Caco-2 (cell line): ENCODE measurements around the gene TIMP3. TPM values are rescaled to one million over a fixed set of nuclear protein-coding genes. Genes with fewer than 3 reads are reported as not detected.

Experiments used
- BruUV-seq: library from RNA; stranded (reverse); fragments of 400-500 nt; replicated peaks from 2 replicates; lab custom pipeline; 2021; lab: Mats Ljungman, UMichigan
- CTCF ChIA-PET: fragments of 300-600 bp; sonication (Branson Sonifier 250); formaldehyde crosslinking; loops from one replicate; lab custom pipeline; 2022; ENCODE audit warnings: antibody characterized with exemption; lab: Charles Lee
- POLR2A ChIA-PET: fragments of 300-600 bp; sonication (Branson Sonifier 250); formaldehyde crosslinking; loops from one replicate; lab custom pipeline; 2022; ENCODE audit warnings: antibody characterized with exemption; lab: Charles Lee
- DNase-seq, 2 experiments: peaks; one replicate each; pipeline versions ENCODE4 v3.0.0 to v3.0.0-alpha.2; 2020 to 2022
- H3K27me3 ChIP-seq: replicated peaks from 2 replicates; pipeline ENCODE4 v1.6.0; 2011; ENCODE audit warnings: low read length; ENCODE audit not compliant: control insufficient read depth, insufficient read depth
- H3K36me3 ChIP-seq: 2 replicates; pipeline ENCODE4 v1.5.1; 2011; ENCODE audit warnings: low read length; ENCODE audit not compliant: control insufficient read depth, insufficient read depth
- H3K4me1 ChIP-seq: fragments of 250-450 bp; sonication (Bioruptor Pico); 2 replicates; pipeline ENCODE4 v1.5.1; 2020; ENCODE audit warnings: mild to moderate bottlenecking
- H3K4me3 ChIP-seq: 2 replicates; pipeline ENCODE4 v1.5.1; 2011; ENCODE audit warnings: low read depth, mild to moderate bottlenecking, control low read depth, low read length
- H3K9me3 ChIP-seq: fragments of 250-450 bp; sonication (Bioruptor Pico); 2 replicates; pipeline ENCODE4 v1.5.1; 2020; ENCODE audit warnings: mild to moderate bottlenecking, moderate library complexity
- H3K27ac Mint-ChIP-seq: one replicate; pipeline ENCODE4 v1.8.0; 2022; ENCODE audit warnings: mixed read lengths; ENCODE audit not compliant: unreplicated experiment
- H3K27me3 Mint-ChIP-seq: one replicate; pipeline ENCODE4 v1.8.0; 2022; ENCODE audit warnings: mixed read lengths; ENCODE audit not compliant: insufficient read depth, unreplicated experiment
- H3K36me3 Mint-ChIP-seq: one replicate; pipeline ENCODE4 v1.8.0; 2022; ENCODE audit warnings: mild to moderate bottlenecking, mixed read lengths; ENCODE audit not compliant: insufficient read depth, unreplicated experiment
- H3K4me1 Mint-ChIP-seq: one replicate; pipeline ENCODE4 v1.8.0; 2022; ENCODE audit warnings: low read depth, mixed read lengths; ENCODE audit not compliant: unreplicated experiment
- H3K4me3 Mint-ChIP-seq: one replicate; pipeline ENCODE4 v1.8.0; 2022; ENCODE audit warnings: mild to moderate bottlenecking, moderate library complexity, mixed read lengths; ENCODE audit not compliant: unreplicated experiment
- H3K9me3 Mint-ChIP-seq: one replicate; pipeline ENCODE4 v1.8.0; 2022; ENCODE audit warnings: mixed read lengths; ENCODE audit not compliant: unreplicated experiment
- CTCF ChIP-seq, 2 experiments: fragments of 200-600 bp in 1 of 2; IDR thresholded peaks; 1 replicate in 1 of 2; 2 replicates in 1 of 2; pipeline versions ENCODE4 v1.5.1 to v1.8.0; 2011 to 2022; ENCODE audit warnings: antibody characterized with exemption in 1 of 2, control low read depth in 1 of 2, inconsistent platforms in 1 of 2, low read depth in 1 of 2, low read length in 1 of 2, mild to moderate bottlenecking in 1 of 2, moderate library complexity in 1 of 2; ENCODE audit not compliant: insufficient read depth in 1 of 2, severe bottlenecking in 1 of 2, unreplicated experiment in 1 of 2
- intact Hi-C: fragments of 100-400 bp; cut with micrococcal nuclease; formaldehyde crosslinking; loops from one replicate; pipeline ENCODE4 v1.10.0; 2022; ENCODE audit not compliant: unreplicated experiment
- total RNA-seq: library from RNA; stranded (reverse); gene quantifications from 2 replicates; pipeline ENCODE4 v1.2.3, GENCODE V29; 2022

The TIMP3 gene
- total RNA-seq, 1 experiment from 2014 or later: 86.4 TPM

GRCh38 chr22:32888976-32889375 lies 87.5 kb downstream of the TIMP3 start:
- no peak for TF ChIP-seq CTCF (IDR thresholded peaks at IDR 0.05; ENCODE audit: insufficient read depth in 1 of 2, low read depth in 1 of 2, low read length in 1 of 2, severe bottlenecking in 1 of 2, unreplicated experiment in 1 of 2)

GRCh38 chr22:32896891-32897290 lies 95.4 kb downstream of the TIMP3 start:
- H3K4me1 ChIP-seq: peaks cover 7% of the 10 kb centered on the region
- no peaks in the 10 kb centered on the region for H3K36me3 Mint-ChIP-seq
- no peak overlapping the region for H3K27ac Mint-ChIP-seq
- peak; percentile 15 to 73 for DNase-seq
- no TSS peak for BruUV-seq
- H3K27me3 Mint-ChIP-seq: peaks cover 2% of the 10 kb centered on the region
- CTCF ChIA-PET: no interaction called here
- H3K4me1 Mint-ChIP-seq: peaks cover 6% of the 10 kb centered on the region
- H3K9me3 Mint-ChIP-seq: no peaks in the 10 kb centered on the region
- TF ChIP-seq CTCF (IDR thresholded peaks at IDR 0.05; ENCODE audit: insufficient read depth in 1 of 2, low read depth in 1 of 2, low read length in 1 of 2, severe bottlenecking in 1 of 2, unreplicated experiment in 1 of 2): no peak
- H3K4me3 Mint-ChIP-seq: no peak overlapping the region
- H3K27me3 ChIP-seq: no peaks in the 10 kb centered on the region
- H3K9me3 ChIP-seq: no peaks in the 10 kb centered on the region
- no peaks in the 10 kb centered on the region for H3K36me3 ChIP-seq
- H3K4me3 ChIP-seq: no peak overlapping the region
- intact Hi-C loops: no loop called here
- POLR2A ChIA-PET: no interaction called here

More at GRCh38 chr22:32888976-32889375, 87.5 kb downstream of the TIMP3 start:
- no peaks in the 10 kb centered on the region for H3K9me3 Mint-ChIP-seq
- H3K4me3 Mint-ChIP-seq: no peak overlapping the region
- H3K27ac Mint-ChIP-seq: no peak overlapping the region
- no peaks in the 10 kb centered on the region for H3K4me1 ChIP-seq
- DNase-seq: no peak
- H3K27me3 ChIP-seq: no peaks in the 10 kb centered on the region
- H3K4me3 ChIP-seq: no peak overlapping the region
- intact Hi-C loops: no loop called here
- peaks cover 2% of the 10 kb centered on the region for H3K27me3 Mint-ChIP-seq
- BruUV-seq: no TSS peak
- H3K36me3 ChIP-seq: no peaks in the 10 kb centered on the region
- no peaks in the 10 kb centered on the region for H3K4me1 Mint-ChIP-seq
- no peaks in the 10 kb centered on the region for H3K36me3 Mint-ChIP-seq
- ChIA-PET CTCF (no interaction called here), POLR2A (no interaction called here)
- H3K9me3 ChIP-seq: no peaks in the 10 kb centered on the region

GRCh38 chr22:32897400-32897799 lies 95.9 kb downstream of the TIMP3 start:
- TF ChIP-seq CTCF (IDR thresholded peaks at IDR 0.05; ENCODE audit: insufficient read depth in 1 of 2, low read depth in 1 of 2, low read length in 1 of 2, severe bottlenecking in 1 of 2, unreplicated experiment in 1 of 2): no peak
- Mint-ChIP-seq H3K4me3 (no peak overlapping the region), H3K27me3 (peaks cover under 1% of the 10 kb centered on the region), H3K9me3 (no peaks in the 10 kb centered on the region), H3K27ac (no peak overlapping the region), H3K36me3 (no peaks in the 10 kb centered on the region), H3K4me1 (peaks cover 6% of the 10 kb centered on the region)
- Histone ChIP-seq H3K4me3 (no peak overlapping the region), H3K4me1 (peaks cover 7% of the 10 kb centered on the region), H3K9me3 (no peaks in the 10 kb centered on the region), H3K27me3 (no peaks in the 10 kb centered on the region), H3K36me3 (no peaks in the 10 kb centered on the region)
- no peak for DNase-seq
- ChIA-PET CTCF (no interaction called here), POLR2A (no interaction called here)
- intact Hi-C loops: no loop called here
- no TSS peak for BruUV-seq
